ENCODE measurements around the gene TMEM163. TPM values are rescaled to one million over a fixed set of nuclear protein-coding genes. Genes with fewer than 3 reads are reported as not detected.
A peak's percentile ranks its signal among the peaks of the same experiment; 100 is the strongest.

The TMEM163 gene
- total RNA-seq, 2 donors from 2014 or later = 16.2 to 27.5 TPM

- 71 to 73% methylated on average over 4 to 6 of the region's 6 CpGs for WGBS, 2 donors
- Histone ChIP-seq H3K27ac (peak overlapping the region; percentile 23 to 72 (median 66)), H3K4me1 (peaks cover 60% of the 10 kb centered on the region), H3K36me3 (replicated peaks in 1 of 2; ENCODE audit: insufficient read depth in 1 of 2, low read depth in 2 of 2) (no peaks in the 10 kb centered on the region), H3K9me3 (no peaks in the 10 kb centered on the region), H3K4me3 (no peak overlapping the region), H3K27me3 (no peaks in the 10 kb centered on the region)
- TF ChIP-seq, protein P1, sequence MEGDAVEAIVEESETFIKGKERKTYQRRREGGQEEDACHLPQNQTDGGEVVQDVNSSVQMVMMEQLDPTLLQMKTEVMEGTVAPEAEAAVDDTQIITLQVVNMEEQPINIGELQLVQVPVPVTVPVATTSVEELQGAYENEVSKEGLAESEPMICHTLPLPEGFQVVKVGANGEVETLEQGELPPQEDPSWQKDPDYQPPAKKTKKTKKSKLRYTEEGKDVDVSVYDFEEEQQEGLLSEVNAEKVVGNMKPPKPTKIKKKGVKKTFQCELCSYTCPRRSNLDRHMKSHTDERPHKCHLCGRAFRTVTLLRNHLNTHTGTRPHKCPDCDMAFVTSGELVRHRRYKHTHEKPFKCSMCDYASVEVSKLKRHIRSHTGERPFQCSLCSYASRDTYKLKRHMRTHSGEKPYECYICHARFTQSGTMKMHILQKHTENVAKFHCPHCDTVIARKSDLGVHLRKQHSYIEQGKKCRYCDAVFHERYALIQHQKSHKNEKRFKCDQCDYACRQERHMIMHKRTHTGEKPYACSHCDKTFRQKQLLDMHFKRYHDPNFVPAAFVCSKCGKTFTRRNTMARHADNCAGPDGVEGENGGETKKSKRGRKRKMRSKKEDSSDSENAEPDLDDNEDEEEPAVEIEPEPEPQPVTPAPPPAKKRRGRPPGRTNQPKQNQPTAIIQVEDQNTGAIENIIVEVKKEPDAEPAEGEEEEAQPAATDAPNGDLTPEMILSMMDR (IDR thresholded peaks at IDR 0.05) = no peak
- no peak for TF ChIP-seq POLR2A (IDR thresholded peaks at IDR 0.05)
- DNase-seq (no peak), ATAC-seq (no peak)
- intact Hi-C loops (cut with DNase I) = loop anchor here (10.0 kb wide), 1 partner anchor 54 kb away; no protein-coding TSS in a partner anchor
These were observed 270.1 kb downstream of the TMEM163 start for GRCh38 chr2:134448650-134449049.

DNA sequence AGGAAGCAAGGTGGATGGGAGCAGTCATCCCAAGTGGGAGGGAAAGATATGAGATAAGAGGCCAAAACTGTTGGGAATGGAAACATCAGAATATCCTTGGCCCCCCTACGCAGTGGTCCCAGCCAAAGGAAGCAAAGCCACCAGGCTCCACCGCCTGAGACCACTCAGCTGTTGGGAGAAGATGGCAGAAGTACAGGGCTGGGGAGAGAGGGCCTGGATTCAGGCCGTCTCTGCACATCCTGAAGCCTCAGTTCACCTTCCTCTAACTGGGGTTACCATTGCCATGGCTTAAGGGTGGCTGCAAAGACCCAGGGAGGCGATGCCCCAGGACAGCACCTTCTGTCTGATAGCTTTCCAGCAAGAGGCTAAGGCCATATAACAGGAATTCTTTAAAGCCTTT lies 271.1 kb downstream of the TMEM163 start:
- no peaks in the 10 kb centered on the region for H3K36me3 ChIP-seq (replicated peaks in 1 of 2; ENCODE audit: insufficient read depth in 1 of 2, low read depth in 2 of 2)
- no peak for TF ChIP-seq POLR2A (IDR thresholded peaks at IDR 0.05)
- TF ChIP-seq, protein P1 (IDR thresholded peaks at IDR 0.05) = no peak
- H3K4me1 ChIP-seq = peaks cover 60% of the 10 kb centered on the region
- WGBS, 2 donors = 93 to 96% methylated on average over 4 of the region's 4 CpGs
- no peaks in the 10 kb centered on the region for H3K27me3 ChIP-seq
- no peak for DNase-seq
- ATAC-seq = no peak
- no peaks in the 10 kb centered on the region for H3K9me3 ChIP-seq
- no peak overlapping the region for H3K4me3 ChIP-seq
- H3K27ac ChIP-seq = peak overlapping the region in 3 of 4 donors; percentile 14 to 72 (median 27)
- intact Hi-C loops (cut with DNase I) = loop anchor here (10.0 kb wide), 1 partner anchor 53 kb away; no protein-coding TSS in a partner anchor

DNA sequence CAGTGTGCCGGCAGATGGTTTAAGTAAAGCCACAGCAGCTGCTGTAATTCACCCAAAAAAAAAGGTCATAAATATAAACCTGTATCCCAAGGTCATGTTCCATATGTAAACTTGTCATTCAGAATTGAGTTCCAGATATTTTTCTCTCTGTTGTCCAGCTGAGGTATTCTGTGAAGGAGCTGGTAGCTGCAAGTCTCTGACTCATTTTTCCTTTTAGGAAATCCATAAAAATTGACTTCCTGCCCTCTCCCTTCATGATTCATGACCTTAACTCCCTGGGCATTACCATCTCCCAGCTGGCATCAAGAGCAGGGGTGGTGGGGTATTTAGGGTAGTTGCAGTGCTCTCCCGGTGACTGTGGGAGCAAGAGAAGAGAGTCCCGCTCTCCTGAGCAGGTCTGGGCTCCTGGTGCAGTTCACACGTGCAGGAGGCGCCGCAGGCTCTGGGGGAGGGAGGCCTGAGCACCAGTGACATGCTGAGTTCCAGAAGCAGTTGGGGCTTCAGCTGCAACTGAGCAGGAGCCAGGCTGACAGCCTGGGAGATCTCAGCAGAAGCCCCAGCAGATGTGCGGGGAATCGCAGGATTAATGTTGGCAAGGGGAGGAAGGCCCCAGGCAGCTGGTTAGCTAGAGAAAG lies 272.3 kb downstream of the TMEM163 start:
- H3K4me1 ChIP-seq = peaks cover 63% of the 10 kb centered on the region
- no peaks in the 10 kb centered on the region for H3K36me3 ChIP-seq (replicated peaks in 1 of 2; ENCODE audit: insufficient read depth in 1 of 2, low read depth in 2 of 2)
- H3K27ac ChIP-seq = peak overlapping the region; percentile 5 to 55 (median 44)
- WGBS, 2 donors = 54 to 66% methylated on average over 5 to 8 of the region's 8 CpGs
- no peaks in the 10 kb centered on the region for H3K9me3 ChIP-seq
- DNase-seq (no peak), ATAC-seq (no peak)
- no peak overlapping the region for H3K4me3 ChIP-seq
- intact Hi-C loops (cut with DNase I) = loop anchor here (10.0 kb wide), 1 partner anchor 52 kb away; no protein-coding TSS in a partner anchor
- no peak for TF ChIP-seq POLR2A (IDR thresholded peaks at IDR 0.05)
- TF ChIP-seq, protein P1 (IDR thresholded peaks at IDR 0.05) = no peak
- H3K27me3 ChIP-seq = no peaks in the 10 kb centered on the region

DNA sequence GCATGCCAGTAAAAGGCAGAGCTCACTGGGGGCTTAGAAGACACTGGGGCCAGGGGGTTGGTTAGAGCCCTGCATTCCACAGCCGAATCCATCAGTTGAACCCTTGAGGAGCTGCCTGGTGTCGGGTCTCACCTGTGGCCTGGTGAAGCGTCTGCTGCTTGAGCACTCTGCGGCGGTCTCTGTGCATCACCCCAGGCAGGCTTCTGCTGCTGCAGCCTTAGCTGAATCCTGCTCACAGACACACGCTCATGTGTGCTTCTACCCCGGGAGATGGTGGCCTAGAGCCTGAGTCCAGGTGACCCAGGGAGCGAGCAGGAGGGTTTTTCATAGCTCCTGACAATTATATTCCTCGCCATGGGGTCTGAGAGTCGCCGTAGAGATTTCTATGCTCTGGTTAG lies 272.8 kb downstream of the TMEM163 start:
- H3K4me3 ChIP-seq = no peak overlapping the region
- ATAC-seq (no peak), DNase-seq (no peak)
- intact Hi-C loops (cut with DNase I) = loop anchor here (10.0 kb wide), 1 partner anchor 51 kb away; no protein-coding TSS in a partner anchor
- 81 to 87% methylated on average over 9 to 11 of the region's 11 CpGs for WGBS, 2 donors
- no peak for TF ChIP-seq POLR2A (IDR thresholded peaks at IDR 0.05)
- TF ChIP-seq, protein P1 (IDR thresholded peaks at IDR 0.05) = no peak
- peak overlapping the region; percentile 5 to 55 (median 44) for H3K27ac ChIP-seq
- H3K36me3 ChIP-seq (replicated peaks in 1 of 2; ENCODE audit: insufficient read depth in 1 of 2, low read depth in 2 of 2) = no peaks in the 10 kb centered on the region
- peaks cover 65% of the 10 kb centered on the region for H3K4me1 ChIP-seq
- no peaks in the 10 kb centered on the region for H3K27me3 ChIP-seq
- no peaks in the 10 kb centered on the region for H3K9me3 ChIP-seq

All from body of pancreas (tissue), 4 donors.